NCI-H1930 (cell line): ENCODE measurements around the gene PRR11.
"Not testable (repeated sequence)": the region's sequence is repeated elsewhere in the genome, so short reads cannot be mapped to it uniquely, and the experiment has no call there.

Source experiments
- DNase-seq, 2 experiments: peaks; one replicate each; lab custom pipeline; 2025; lab: John Stamatoyannopoulos, UW

PRR11 gene

DNA sequence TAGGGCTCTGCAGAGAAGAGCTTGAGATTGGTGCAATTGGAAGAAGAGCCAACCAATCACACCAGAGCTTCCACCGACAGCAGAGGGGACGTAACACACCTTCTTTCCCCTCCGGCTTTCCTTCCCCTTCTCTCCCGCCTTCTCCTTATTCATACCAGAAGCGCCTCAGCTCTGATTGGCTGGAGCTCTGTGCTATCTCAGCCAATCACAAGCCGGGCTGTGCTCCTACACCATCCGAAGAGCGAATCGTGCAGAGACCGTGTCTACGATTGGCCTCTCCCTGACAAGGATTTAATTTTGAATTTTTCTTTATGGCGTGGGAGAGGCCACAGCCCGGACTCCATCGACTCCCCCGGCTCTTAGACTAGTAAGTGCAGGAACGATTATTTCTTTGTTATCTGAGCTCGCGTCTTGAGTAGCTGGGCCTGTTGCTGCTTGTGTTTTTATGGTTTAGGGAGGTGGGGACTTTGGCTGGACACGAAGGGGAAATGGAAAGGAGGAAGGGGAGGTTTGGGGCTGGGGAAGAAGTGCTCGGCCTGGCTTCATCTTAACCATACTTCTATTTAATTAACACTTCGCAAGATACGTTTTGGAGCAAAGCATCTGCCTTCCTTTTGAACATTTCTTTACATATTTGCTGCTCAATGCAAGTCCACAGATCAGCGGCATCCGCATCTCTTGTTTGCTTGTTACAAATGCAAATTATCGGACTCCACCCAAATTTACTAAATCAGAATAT is at the start of gene PRR11:
Gene PRR11 (plus strand): TSS at position 308 of the 739 bp plus-strand sequence. CDS start 14,007 bp downstream, outside the sequence.
- peak; percentile 98 to 99 for DNase-seq

DNA sequence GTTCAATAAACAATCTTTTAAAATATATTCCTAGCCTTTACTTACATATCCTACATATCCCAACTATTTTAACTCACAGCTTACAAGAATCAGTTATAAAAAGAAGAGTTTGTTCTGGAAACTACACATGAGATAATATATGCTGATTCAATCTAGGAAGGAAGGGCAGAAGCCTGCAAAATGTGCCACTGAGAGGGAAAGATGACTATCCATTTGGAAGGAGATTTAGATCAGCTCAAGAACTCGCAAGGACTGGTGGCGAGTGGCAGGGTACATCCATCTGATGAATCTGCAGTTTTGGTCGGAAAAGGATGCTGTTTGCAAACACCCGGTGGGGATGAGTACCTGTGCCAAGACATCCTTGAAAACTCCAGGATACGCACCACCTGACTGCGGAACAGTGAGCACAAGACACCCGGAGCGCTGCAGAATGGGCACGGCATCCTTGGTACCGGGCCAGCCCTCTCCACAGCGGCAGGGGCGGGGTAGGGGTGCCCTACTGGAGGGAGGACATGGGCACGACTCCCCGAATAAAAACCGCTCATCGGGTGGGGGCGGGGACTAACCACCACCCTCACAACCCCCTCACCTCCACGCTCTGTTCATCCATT is 49.6 kb upstream of the PRR11 start:
- DNase-seq: no peak

DNA sequence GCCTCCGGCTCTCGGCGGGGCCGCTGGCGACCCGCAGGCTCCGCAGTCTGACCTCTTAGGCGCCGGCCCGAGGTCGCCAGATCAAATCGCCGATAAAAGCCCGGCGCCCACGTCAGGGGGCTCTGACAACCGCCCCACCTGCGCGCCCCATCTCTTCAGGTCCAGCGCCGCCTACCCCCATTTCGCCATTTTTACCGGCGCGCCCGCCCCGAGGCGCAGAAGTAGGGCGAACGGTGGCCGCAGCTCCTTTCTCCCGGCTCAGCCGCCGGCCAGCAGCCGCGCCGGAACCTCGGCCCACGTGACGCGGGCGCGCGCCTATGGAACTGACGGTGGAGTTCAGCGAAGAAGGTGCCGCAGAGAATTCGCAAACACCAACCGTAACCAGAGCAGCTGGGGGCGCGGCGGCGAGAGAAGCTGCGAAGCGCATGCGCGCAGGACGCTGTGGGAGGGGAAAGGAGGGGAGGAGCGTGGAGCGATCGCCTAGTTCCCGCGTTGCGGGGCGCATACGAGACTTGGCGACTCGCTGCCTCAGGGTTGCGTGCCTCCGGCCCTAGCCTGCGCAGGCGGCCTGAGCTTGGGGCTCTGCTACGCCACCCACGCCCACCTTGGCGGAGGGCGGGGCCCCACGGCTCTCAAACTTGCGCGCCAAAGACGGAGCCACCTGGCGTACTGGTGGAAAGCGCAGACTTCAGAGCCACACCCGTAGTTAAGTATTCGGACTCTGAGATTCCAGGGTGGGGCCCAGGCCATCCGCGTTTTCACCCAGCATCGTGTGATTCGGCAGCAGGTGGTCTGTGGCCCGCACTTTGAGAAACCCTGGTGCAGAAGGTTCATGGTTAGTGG is 48.9 kb upstream of the PRR11 start, which contains the start of gene TRIM37:
Gene TRIM37 (minus strand): TSS at position 418 of the 843 bp plus-strand sequence. CDS start 419 bp downstream, outside the sequence.
- DNase-seq: peak; percentile 94 to 96

DNA sequence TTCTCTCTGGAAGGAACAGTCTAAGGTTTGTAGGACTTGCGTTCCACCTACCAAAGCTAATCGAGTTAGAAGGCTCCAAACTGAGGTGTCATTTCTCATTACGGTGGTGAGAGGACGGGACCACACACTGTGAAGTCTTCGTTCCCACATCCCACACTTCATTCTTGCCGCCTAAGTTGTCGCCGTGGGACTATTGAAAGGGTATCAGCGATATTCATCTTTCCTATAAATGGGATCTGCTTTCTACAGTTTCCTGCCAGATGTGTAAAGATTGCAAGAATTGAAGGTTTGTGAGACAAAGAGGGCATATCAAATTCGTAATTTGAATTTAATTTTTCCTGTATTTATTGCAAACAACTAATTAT is 48.3 kb upstream of the PRR11 start:
- no peak for DNase-seq

DNA sequence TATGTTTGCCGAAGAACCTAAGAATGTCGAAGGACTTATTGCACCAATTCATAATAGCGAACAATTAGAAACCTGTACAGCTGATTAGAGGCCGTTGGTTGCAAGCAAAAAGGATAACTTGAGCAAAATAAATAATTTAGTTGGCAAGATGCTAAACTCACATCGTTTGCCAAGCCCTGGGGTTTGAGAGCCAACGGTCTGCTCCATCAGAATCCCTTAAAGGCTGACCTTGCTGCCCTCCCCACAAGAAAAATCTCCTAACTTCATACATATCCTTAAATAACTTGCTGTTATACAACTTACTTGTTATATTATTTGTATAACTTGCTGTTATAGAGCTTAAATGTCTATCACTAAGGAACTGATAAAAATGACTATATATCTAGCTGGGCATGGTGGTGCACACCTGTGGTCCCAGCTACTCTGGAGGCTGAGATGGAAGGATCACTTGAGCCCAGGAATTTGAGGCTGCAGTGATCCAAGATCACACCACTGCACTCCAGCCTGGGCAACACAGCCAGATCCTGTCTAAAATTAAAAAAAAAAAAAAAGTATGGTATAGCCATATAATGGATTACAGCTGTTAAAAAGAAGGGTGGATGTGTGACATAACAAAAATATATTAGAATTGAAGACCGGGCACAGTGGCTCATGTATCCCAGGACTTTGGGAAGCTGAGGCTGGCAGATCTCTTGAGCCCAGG is 47.0 kb upstream of the PRR11 start:
- DNase-seq: no peak

DNA sequence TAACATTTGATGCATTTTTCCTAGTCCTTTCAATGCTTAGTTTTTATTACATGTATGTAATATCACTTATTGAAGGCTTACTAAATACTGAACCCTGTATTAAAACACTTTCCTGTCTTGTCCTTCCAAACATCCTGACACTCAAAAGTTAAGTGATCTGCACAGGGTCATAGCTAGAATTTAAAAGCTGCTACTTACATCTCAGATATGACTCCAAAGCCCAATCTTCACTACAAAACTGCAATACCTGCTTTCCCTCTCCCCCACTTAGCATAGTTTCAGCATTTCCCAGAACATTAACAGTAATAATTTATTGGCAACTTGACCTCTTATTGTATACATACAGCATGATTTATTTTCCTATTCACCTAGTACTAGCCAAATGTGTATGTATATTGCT is 44.6 kb upstream of the PRR11 start:
- DNase-seq: no peak

DNA sequence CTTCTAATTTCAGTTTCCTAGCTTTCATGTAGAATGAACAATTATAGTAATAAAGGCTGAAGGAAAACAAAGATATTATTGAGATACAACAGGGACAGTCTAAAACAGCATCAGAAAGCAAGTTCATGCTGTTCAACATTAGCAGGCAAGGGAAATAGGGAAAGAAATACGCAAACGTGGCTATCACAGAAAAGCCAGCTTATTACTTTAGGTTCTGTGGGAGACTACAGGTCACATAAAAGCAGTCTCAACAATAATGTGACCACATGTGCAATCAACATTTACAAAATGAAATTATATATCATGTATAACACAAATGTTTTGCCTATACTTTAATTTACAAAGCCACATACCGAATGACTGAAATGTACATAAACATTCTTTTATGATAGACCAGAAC is 44.0 kb upstream of the PRR11 start:
- DNase-seq: no peak

DNA sequence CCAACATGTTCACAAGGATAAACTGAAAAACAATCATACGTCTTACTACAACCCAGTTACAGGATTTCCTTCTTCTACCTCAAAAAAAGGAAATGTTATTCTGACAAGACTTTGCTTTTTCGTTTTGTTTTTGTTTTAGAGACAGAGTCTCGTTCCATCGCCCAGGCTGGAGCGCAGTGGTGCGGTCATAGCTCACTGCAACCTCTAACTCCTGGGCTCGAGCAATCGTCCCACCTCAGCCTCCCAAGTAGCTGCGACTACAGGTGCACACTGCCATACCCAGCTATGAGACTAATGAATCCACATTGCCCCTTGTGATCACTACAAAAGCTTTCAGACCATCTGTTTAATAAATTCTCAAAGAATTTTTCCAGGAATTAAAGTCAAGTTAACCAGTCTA is 40.1 kb upstream of the PRR11 start:
- no peak for DNase-seq

DNA sequence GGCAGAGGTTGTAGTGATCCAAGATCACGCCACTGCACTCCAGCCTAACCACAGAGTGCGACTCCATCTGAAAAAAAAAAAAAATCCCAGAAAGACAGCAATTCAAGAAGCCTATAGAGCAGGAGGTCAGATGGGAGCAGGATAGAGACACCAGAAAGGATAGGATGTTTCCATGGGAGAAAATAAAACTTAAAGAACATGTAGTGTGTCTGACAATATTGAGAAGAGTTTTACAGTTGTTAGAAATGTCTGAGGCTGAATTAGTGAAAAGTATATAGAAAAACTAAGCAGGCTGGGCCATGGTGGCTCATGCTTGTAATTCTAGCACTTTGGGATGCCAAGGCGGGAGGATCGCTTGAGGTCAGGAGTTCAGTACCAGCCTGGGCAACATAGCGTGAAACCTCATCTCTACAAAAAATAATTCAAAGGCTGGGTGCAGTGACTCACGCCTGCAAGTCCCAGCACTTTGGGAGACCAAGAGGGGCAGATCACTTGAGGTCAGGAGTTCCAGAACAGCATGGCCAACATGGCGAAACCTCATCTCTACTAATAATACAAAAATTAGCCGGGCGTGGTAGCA is 33.6 kb upstream of the PRR11 start:
- DNase-seq: no peak

DNA sequence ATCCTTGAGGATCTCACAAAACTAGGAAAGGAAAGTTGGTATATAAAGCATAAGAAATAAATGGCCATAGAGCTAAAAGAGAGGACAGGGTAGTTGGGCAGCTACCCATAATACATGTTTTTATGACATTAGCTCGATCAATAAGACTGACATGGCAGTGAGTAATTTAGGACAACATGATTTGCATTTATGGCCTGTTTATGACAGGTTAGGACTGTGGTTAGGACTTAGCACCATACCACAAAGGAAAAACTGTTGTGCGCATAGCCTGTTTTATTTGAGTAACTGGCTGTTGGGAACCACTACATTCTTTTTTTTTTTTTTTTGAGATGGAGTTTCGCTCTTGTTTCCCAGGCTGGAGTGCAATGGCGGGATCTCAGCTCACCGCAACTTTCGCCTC is 30.9 kb upstream of the PRR11 start:
- no peak for DNase-seq

DNA sequence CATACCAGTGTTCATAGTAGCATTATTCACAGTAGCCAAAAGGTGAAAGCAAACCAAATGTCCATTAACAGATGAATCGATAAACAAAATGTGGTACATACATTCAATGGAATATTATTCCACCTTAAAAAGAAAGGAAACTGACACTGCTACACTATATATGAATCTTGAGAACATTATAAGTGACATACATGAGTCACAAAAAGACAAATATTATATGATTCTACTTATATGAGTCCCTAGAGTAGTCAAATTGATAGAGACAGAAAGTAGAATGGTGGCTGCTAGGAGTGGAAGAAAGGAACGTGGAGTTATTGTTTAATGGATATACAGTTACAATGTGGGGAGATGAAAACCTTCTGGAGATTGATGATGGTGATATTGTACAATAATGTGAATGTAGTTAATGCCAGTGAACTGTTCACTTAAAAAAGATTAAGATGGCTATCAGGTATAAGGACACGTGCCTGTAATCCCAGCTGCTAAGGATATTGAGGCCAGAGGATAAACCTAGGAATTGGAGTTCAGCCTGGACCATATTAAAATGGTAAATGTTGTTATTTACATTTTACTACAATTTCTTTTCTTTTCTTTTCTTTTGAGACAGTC is 28.6 kb upstream of the PRR11 start:
- no peak for DNase-seq

DNA sequence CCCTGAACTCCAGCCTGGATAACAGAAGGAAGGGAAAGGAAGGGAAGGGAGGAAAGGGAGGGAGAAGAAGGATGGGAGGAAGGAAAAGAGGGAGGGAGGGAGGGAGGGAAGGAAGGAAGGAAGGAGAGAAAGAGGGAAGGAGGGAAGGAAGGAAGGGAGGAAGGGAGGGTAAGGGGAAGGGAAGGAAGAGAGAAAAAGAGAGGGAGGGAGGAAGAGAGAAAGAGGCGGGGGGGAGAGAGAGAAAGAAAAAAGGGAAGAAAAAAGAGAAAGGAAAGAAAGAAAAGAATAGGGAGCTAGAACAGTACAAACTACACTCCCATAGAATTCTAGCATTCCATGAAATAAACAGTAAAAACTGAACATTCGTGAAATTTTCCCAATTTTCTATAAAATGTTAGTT is 25.7 kb upstream of the PRR11 start:
- DNase-seq: no peak

DNA sequence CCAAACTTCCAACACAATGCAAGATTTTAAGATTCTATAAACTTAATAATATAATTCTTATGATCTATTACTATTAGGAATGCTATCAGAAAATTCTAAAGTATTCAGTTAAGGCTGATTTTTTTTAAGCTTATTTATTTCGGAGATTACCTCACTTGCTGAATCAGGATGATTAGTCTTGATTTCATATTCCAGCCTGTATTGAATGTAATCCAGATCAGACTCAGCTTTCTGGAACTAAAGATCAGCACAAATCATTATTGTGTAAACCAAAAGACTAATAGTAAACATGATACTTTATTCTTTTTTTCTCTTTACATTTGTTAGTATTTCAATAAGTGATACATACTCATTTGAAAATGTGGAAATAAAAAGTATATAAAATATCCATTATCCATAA is 24.4 kb upstream of the PRR11 start:
- DNase-seq: no peak

DNA sequence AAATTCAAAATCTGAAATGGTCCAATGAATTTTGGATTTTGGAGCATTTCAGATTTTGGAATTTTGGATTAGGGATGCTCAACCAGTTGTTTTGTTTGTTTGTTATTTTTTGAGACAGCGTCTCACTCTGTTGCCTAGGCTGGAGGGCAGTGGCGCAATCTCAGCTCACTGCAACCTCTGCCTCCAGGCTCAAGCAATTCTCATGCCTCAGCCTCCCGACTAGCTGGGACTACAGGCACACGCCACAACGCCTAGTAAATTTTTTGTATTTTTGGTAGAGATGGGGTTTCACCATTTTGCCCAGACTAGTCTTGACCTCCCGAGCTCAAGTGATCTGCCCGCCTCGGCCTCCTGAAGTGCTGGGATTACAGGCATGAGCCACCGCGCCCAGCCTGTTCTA is 17.2 kb upstream of the PRR11 start:
- not testable (repeated sequence) for DNase-seq

DNA sequence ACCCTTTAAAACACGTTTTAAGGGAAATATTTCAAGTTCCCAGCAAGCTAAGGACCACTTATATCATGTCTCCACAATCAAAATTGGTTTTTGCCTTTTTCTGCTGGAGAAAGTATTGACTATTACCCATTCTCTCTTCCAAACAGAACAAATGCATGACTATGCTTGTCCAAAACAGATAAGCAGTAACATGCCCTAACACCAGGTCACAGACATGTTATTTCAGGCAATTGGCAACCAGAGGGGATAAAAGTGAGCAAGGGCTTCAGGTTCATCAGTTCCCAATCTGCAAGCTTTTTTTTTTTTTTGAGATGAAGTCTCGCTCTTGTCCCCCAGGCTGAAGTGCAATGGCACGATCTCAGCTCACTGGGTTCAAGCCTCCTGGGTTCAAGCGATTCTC is 15.6 kb upstream of the PRR11 start:
- no peak for DNase-seq

DNA sequence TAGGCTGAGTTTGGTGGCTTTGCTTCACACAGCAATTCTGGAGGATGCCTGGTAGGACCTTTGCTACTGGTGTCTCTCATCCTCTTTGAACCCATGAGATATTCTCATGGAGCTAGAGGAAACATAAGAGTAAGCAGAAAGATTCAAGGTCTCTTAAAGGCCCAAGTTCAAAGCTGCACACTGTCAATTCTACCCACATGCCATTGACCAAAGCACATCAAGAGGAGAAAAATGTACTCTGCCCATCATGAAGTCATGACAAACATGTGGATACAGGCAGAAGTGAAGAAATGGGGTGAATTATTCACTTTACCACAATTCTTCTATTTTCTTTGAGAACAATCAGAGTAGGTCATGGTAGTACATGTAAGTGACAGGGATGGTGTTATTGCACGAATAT is 13.7 kb upstream of the PRR11 start:
- DNase-seq: no peak

DNA sequence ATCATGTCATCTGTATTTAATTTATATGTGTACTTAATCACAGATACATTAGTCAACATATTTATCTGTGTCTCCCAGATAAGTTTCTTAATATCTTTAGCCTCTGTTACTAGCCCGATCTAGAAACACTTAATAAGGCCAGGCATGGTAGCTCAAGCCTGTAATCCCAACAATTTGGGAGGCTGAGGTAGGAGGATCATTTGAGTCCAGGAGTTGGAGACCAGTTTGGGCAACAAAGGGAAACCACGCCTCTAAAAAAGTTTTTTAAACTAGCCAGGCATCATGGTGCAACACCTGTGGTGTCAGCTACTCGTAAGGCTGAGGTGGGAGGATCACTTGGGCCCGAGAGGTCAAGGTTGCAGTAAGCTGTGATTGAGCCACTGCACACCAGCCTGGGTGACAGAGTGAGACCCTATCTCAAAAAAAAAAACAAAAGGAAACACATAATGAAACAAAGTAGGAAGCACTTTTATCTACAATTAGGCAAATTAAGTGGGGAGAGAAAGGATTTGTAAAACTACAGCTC is 9.9 kb upstream of the PRR11 start:
- no peak for DNase-seq

DNA sequence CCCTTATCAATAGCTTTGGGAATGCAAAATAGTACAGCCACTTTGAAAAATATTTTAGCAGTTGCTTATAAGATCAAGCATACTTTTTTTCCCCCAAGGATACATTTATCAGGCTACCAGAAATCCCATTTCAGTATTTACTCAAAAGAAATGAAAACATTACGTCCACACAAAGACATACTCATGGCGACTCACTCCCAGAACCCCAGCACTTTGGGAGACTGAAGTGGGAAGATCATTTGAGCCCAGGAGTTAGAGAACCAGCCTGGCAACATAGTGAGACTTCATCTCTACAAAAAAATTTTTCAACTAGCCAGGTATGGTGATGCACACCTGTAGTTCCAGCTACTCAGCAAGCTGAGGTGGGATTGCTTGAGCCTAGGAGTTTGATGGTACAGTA is 6.5 kb upstream of the PRR11 start:
- no peak for DNase-seq

DNA sequence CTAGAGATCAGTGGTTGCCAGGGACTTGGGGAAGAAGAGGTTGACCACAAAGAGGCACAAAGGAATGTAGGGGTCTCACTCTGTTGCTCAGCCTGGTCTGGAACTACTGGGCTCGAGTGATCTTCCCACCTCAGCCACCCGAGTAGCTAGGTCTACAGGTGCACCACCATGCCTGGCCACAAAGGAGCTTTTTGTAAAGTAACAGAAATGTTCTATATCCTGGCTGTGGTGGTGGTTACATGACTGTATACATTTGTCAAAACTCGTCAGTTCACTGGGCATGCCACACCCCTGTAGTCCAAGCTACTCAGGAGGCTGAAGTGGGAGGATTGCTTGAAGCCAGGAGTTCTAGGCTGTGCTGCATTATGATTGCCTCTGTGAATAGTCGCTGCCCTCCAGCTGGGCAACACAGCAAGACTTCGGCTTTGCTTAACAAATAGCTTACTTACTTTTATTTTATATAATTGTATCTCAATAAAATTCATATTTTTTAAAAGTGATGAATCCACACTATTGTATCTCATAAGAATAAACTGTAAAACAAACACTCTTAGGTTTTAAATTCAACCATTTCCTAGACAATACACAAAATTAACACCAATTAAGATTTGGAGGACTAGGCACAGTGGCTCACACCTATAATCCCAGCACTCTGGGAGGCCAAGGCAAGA is 5.6 kb upstream of the PRR11 start:
- no peak for DNase-seq

DNA sequence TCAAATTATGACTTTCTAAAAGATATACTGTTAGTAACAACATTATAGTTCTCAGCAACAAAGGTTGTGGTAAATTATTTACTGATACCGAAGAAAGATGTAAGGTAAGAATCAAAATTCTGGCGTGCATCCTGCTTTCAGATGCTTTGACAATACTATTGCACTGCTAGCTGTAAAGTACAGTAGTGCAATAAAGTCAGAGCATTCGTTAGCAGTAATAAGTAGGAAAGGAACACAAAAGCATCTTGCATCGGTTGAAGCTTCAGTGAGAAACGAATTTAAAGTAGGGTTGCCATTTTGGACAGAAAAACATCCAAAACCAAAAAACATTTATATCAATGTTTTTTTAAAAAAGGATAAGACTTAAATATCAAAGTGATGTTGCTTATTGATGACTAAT is 4.5 kb upstream of the PRR11 start:
- DNase-seq: no peak

DNA sequence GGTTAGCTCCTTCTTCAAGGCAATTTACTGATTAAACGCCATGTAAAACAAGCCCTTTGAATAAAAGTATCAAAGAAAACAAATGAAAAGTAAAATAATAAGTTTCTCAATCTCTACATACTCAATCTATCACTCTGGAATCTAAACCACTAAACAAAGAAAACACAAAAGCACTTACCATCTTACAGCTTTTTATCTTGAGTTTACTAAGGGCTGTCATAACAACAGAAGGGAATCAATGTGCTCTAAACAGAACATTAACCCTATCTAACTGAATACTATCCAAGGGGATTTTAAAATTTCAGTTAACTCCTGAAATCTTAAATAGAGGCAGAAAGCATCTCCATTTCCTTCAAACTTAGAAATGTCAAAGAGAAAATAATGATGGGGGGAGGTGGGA is 4.0 kb upstream of the PRR11 start:
- no peak for DNase-seq
